ENCODE data around the gene LRBA.

Gene LRBA

DNA sequence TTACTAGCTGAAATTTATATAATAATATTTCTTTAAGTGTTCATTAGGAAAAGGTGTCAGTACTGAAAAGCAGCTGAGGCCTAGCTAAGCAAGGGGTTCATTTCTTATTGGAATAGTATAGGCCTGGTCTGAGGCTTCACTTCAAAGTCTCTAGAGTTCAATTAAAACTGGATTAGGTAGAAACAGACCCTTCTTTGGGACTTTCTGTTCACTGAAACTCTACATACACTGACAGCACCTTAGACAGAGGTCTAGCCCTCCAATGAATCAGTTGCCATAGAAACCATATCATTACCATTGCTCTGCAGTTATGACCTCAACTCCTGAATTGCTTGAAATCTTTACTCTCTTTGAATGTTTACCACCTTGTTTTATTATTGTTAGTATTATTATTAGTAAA, 519.5 kb downstream of the LRBA start:
- H3K4me3 ChIP-seq (ENCODE audit: low read depth in 1 of 2, low read length in 2 of 2), result no peak overlapping the region
- no peaks in the 10 kb centered on the region for H3K36me3 ChIP-seq (ENCODE audit: insufficient read depth, low read length)
- no peak for DNase-seq
- no peak overlapping the region for H3K27ac ChIP-seq (ENCODE audit: low read length)
- no peak overlapping the region for H3K9ac ChIP-seq (ENCODE audit: low read depth, low read length)
- no peaks in the 10 kb centered on the region for H3K9me3 ChIP-seq (ENCODE audit: insufficient read depth, low read length, severe bottlenecking)
- H3K4me1 ChIP-seq (ENCODE audit: insufficient read depth, low read length), result no peaks in the 10 kb centered on the region
- H3K4me2 ChIP-seq (ENCODE audit: insufficient read depth, low read length), result no peak overlapping the region
- H2AFZ ChIP-seq (ENCODE audit: low read depth, low read length), result no peak overlapping the region
- H4K20me1 ChIP-seq (ENCODE audit: insufficient read depth, low read length), result no peaks in the 10 kb centered on the region
- no peak for ATAC-seq (ENCODE audit: insufficient read depth, low read depth)
- no peaks in the 10 kb centered on the region for H3K27me3 ChIP-seq (ENCODE audit: insufficient read depth, low read length, poor library complexity)
- TF ChIP-seq, protein P1, sequence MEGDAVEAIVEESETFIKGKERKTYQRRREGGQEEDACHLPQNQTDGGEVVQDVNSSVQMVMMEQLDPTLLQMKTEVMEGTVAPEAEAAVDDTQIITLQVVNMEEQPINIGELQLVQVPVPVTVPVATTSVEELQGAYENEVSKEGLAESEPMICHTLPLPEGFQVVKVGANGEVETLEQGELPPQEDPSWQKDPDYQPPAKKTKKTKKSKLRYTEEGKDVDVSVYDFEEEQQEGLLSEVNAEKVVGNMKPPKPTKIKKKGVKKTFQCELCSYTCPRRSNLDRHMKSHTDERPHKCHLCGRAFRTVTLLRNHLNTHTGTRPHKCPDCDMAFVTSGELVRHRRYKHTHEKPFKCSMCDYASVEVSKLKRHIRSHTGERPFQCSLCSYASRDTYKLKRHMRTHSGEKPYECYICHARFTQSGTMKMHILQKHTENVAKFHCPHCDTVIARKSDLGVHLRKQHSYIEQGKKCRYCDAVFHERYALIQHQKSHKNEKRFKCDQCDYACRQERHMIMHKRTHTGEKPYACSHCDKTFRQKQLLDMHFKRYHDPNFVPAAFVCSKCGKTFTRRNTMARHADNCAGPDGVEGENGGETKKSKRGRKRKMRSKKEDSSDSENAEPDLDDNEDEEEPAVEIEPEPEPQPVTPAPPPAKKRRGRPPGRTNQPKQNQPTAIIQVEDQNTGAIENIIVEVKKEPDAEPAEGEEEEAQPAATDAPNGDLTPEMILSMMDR (IDR thresholded peaks at IDR 0.05; ENCODE audit: borderline replicate concordance, extremely low read depth, low read length, poor library complexity, severe bottlenecking), result no peak
- TF ChIP-seq EZH2 (IDR thresholded peaks at IDR 0.05; ENCODE audit: borderline replicate concordance, low read depth, low read length, severe bottlenecking), result no peak
- no peaks in the 10 kb centered on the region for H3K79me2 ChIP-seq (ENCODE audit: insufficient read depth, low read length)

DNA sequence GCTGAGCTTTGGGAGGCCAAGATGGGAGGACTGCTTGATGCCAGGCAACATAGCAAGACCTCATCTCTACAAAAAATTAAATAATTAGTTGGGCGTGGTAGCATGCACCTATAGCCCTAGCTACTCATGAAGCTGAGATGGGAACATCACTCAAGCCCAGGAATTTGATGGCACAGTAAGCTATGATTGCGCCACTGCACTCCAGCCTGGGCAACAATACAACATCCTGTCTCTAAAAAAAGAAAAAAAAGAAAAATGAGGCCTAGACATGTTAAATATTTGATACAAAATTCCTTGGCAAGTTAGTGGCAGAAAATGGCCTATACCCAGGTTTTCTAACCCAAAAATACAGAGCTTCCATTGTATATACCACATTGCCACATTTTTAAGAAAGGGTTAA, 521.2 kb downstream of the LRBA start:
- Histone ChIP-seq H3K4me2 (ENCODE audit: insufficient read depth, low read length) (no peak overlapping the region), H3K4me3 (ENCODE audit: low read depth in 1 of 2, low read length in 2 of 2) (no peak overlapping the region)

DNA sequence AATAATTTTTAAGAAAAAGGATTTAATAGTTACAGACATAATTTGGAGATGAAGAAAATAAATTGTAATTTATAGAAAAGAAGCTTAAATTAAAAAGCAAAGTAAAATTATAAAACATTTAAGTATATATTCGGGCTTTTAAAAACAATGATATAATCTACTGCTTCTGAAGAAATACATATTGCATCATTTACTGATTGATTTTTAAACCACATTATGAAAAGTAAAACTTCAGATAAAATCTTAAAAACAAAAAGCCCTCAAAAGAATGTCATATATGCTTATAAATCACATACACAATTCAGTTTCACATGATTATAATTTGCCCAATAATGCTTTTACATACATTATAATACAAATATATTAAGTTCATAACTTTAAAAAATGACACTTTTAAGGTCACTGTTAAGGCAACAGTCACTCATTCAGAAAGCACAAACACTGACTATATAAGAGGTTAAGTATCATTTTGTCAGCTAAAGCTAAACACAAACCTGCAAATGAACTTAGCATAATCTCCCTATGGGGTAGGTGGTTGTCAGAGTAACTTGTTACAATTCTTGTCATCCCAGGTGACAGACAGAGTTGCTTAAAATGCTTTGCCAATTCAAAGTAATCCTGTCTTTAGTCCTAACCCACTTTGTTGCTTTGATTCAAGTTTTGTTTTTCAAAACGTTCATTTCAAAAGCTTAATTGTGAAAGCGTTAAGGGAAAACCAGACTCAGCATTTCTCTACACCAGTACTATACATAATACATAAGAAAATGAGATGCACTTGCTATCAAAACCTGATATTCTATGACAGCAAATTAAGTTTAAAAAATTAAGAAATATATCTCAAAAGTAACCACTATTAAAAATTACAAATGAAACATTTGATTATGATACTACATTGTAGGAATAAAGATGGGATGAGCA, 523.7 kb downstream of the LRBA start:
- ATAC-seq (ENCODE audit: insufficient read depth, low read depth) (no peak), DNase-seq (no peak)
- no peak for TF ChIP-seq EZH2 (IDR thresholded peaks at IDR 0.05; ENCODE audit: borderline replicate concordance, low read depth, low read length, severe bottlenecking)
- TF ChIP-seq, protein P1 (IDR thresholded peaks at IDR 0.05; ENCODE audit: borderline replicate concordance, extremely low read depth, low read length, poor library complexity, severe bottlenecking), result no peak
- H3K36me3 ChIP-seq (ENCODE audit: insufficient read depth, low read length), result no peaks in the 10 kb centered on the region
- H3K9ac ChIP-seq (ENCODE audit: low read depth, low read length), result no peak overlapping the region
- H3K79me2 ChIP-seq (ENCODE audit: insufficient read depth, low read length), result no peaks in the 10 kb centered on the region
- H3K4me1 ChIP-seq (ENCODE audit: insufficient read depth, low read length), result no peaks in the 10 kb centered on the region
- no peak overlapping the region for H3K4me2 ChIP-seq (ENCODE audit: insufficient read depth, low read length)
- no peaks in the 10 kb centered on the region for H4K20me1 ChIP-seq (ENCODE audit: insufficient read depth, low read length)
- H3K9me3 ChIP-seq (ENCODE audit: insufficient read depth, low read length, severe bottlenecking), result no peaks in the 10 kb centered on the region
- H3K27ac ChIP-seq (ENCODE audit: low read length), result no peak overlapping the region
- H3K27me3 ChIP-seq (ENCODE audit: insufficient read depth, low read length, poor library complexity), result no peaks in the 10 kb centered on the region
- H3K4me3 ChIP-seq (ENCODE audit: low read depth in 1 of 2, low read length in 2 of 2), result no peak overlapping the region
- H2AFZ ChIP-seq (ENCODE audit: low read depth, low read length), result no peak overlapping the region

More for the DNA sequence above, 521.2 kb downstream of the LRBA start:
- ATAC-seq (ENCODE audit: insufficient read depth, low read depth) (no peak), DNase-seq (no peak)
- Histone ChIP-seq H4K20me1 (ENCODE audit: insufficient read depth, low read length) (no peaks in the 10 kb centered on the region), H3K79me2 (ENCODE audit: insufficient read depth, low read length) (no peaks in the 10 kb centered on the region), H3K9ac (ENCODE audit: low read depth, low read length) (no peak overlapping the region), H3K9me3 (ENCODE audit: insufficient read depth, low read length, severe bottlenecking) (no peaks in the 10 kb centered on the region), H3K27ac (ENCODE audit: low read length) (no peak overlapping the region), H3K36me3 (ENCODE audit: insufficient read depth, low read length) (no peaks in the 10 kb centered on the region), H3K27me3 (ENCODE audit: insufficient read depth, low read length, poor library complexity) (no peaks in the 10 kb centered on the region), H2AFZ (ENCODE audit: low read depth, low read length) (no peak overlapping the region), H3K4me1 (ENCODE audit: insufficient read depth, low read length) (no peaks in the 10 kb centered on the region)
- TF ChIP-seq EZH2 (IDR thresholded peaks at IDR 0.05; ENCODE audit: borderline replicate concordance, low read depth, low read length, severe bottlenecking), result no peak
- TF ChIP-seq, protein P1 (IDR thresholded peaks at IDR 0.05; ENCODE audit: borderline replicate concordance, extremely low read depth, low read length, poor library complexity, severe bottlenecking), result no peak
